ENCODE data around the gene SF3A2.

GRCh38 chr19:2224754-2225349 lies 11.8 kb upstream of the SF3A2 start:
- TF ChIP-seq CTCF (IDR thresholded peaks at IDR 0.05) (no peak), POLR2A (IDR thresholded peaks at IDR 0.05) (no peak)
